AG10803 (cell line): Measurements from ENCODE around the gene DENND1C.
A peak's percentile ranks its signal among the peaks of the same experiment; 100 is the strongest.

ENCODE experiments used
- DNase-seq: peaks from one replicate; pipeline ENCODE4 v3.0.0; 2010; ENCODE audit warnings: low read depth
- H3K4me3 ChIP-seq: 2 replicates; pipeline ENCODE4 v1.5.1; 2011; ENCODE audit warnings: mild to moderate bottlenecking, low read length, control low read depth
- TF ChIP-seq, protein P1 (sequence below): conservative IDR thresholded peaks from 2 replicates; pipeline ENCODE4 v1.5.1; 2011; ENCODE audit warnings: mild to moderate bottlenecking, low read length, control low read depth, inconsistent platforms

The DENND1C gene

GRCh38 chr19:6424939-6425731 is 56.5 kb downstream of the DENND1C start:
- peak; percentile 100 for DNase-seq
- H3K4me3 ChIP-seq = peak overlapping the region; percentile 43
- TF ChIP-seq, protein P1, sequence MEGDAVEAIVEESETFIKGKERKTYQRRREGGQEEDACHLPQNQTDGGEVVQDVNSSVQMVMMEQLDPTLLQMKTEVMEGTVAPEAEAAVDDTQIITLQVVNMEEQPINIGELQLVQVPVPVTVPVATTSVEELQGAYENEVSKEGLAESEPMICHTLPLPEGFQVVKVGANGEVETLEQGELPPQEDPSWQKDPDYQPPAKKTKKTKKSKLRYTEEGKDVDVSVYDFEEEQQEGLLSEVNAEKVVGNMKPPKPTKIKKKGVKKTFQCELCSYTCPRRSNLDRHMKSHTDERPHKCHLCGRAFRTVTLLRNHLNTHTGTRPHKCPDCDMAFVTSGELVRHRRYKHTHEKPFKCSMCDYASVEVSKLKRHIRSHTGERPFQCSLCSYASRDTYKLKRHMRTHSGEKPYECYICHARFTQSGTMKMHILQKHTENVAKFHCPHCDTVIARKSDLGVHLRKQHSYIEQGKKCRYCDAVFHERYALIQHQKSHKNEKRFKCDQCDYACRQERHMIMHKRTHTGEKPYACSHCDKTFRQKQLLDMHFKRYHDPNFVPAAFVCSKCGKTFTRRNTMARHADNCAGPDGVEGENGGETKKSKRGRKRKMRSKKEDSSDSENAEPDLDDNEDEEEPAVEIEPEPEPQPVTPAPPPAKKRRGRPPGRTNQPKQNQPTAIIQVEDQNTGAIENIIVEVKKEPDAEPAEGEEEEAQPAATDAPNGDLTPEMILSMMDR = no peak

GRCh38 chr19:6424195-6424938 is 57.2 kb downstream of the DENND1C start, which contains the start of gene KHSRP:
KHSRP (minus strand) TSS chr19:6424811; CDS start chr19:6424701, 110 bp downstream.
- DNase-seq = no peak
- TF ChIP-seq, protein P1 = no peak
- H3K4me3 ChIP-seq = peak within 1 kb of the TSS; percentile 97

DNA sequence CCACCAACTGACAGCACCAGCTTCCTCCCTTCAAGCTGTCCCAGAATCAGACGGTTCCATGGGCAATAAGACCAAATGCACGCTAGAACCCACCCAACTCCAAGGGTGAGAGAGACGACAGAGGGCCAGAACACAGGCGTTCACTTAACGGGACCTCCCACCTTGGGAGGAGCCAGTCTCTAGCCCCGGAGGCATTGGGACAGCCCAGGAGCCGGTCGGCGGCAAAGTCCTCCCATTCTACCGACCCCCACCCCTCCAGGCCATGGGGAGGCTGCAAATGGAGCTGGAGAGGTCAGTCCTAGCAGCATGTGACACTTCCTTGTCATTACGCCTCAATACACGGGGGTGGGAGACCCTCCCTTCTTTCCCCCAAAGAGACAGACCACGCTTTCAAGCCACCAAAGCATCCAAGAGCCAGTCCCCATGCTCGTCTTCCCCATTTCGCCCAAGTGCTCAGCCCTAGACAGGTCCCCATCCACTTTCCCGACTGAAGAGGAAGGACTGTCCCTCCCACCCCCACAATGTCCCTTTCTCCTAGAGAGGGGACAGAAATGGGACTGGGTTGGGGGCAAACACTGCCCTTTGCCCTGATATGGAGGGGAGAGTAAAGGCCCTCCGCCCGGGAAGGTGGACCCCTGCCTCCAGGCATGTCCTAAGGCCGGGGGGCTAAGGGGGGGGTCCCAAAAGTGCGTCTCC is 57.9 kb downstream of the DENND1C start:
- DNase-seq = peak; percentile 47
- H3K4me3 ChIP-seq = peak overlapping the region; percentile 97

GRCh38 chr19:6421075-6422014 is 60.2 kb downstream of the DENND1C start:
- TF ChIP-seq, protein P1 = no peak
- no peak for DNase-seq
- H3K4me3 ChIP-seq = no peak overlapping the region

More for the DNA sequence above, 57.9 kb downstream of the DENND1C start:
- TF ChIP-seq, protein P1 = no peak

- no peak overlapping the region for H3K4me3 ChIP-seq
- TF ChIP-seq, protein P1 = no peak
- no peak for DNase-seq
Measured at GRCh38 chr19:6418562-6418932, 63.0 kb downstream of the DENND1C start.
